Transverse colon (tissue), 3 donors: Measurements from ENCODE around the gene POLD2.

ENCODE experiments used
- POLR2A ChIP-seq: fragments of 450-650 bp; IDR thresholded peaks from one replicate; pipeline ENCODE4 v1.6.1; 2016; ENCODE audit warnings: antibody characterized with exemption, mild to moderate bottlenecking, moderate library complexity
- POLR2AphosphoS5 ChIP-seq, 3 donors: sonication (generic); formaldehyde crosslinking; IDR thresholded peaks; one replicate each; pipeline ENCODE4 v1.6.1; 2016; ENCODE audit warnings: antibody characterized with exemption in 3 of 3

- no peak for TF ChIP-seq POLR2AphosphoS5 (IDR thresholded peaks at IDR 0.05)
- TF ChIP-seq POLR2A, result no peak
Measured at GRCh38 chr7:44095781-44096180, 27.6 kb downstream of the POLD2 start.
